OCI-LY1 (cell line): Measurements from ENCODE around the gene TBX4.

Experiments used
- CTCF ChIP-seq: fragments of 200-600 bp; sonication (generic), shearing (Covaris generic); IDR thresholded peaks from 2 replicates; pipeline ENCODE4 v1.5.1; 2017; ENCODE audit warnings: mild to moderate bottlenecking, antibody characterized with exemption, low read length, moderate library complexity, mixed read lengths
- EZH2 ChIP-seq: fragments of 200-600 bp; sonication (generic), shearing (Covaris generic); IDR thresholded peaks from 2 replicates; pipeline ENCODE4 v1.8.0; 2017; ENCODE audit warnings: borderline replicate concordance, mixed run types, mild to moderate bottlenecking, antibody characterized with exemption, low read length, moderate library complexity, mixed read lengths

GRCh38 chr17:61486135-61487120 lies 34.2 kb downstream of the TBX4 start:
- TF ChIP-seq CTCF (no peak), EZH2 (no peak)
